Loucy (cell line): ENCODE measurements around the gene PPIF.
"Not testable (repeated sequence)": the region's sequence is repeated elsewhere in the genome, so short reads cannot be mapped to it uniquely, and the experiment has no call there.

Experiments
- H2AFZ ChIP-seq: fragments of 200-600 bp; sonication (generic); 2 replicates; pipeline ENCODE4 v1.6.0; 2016; ENCODE audit warnings: antibody characterized with exemption, mild to moderate bottlenecking, low read length, moderate library complexity
- H3F3A ChIP-seq: fragments of 200-600 bp; 2 replicates; pipeline ENCODE4 v1.6.0; 2016; ENCODE audit warnings: antibody characterized with exemption, low read depth, mild to moderate bottlenecking
- H3K27me3 ChIP-seq: fragments of 200-600 bp; sonication (generic); 2 replicates; pipeline ENCODE4 v1.6.1; 2014; ENCODE audit warnings: low read length, mild to moderate bottlenecking; ENCODE audit not compliant: insufficient read depth, poor library complexity, severe bottlenecking
- H3K36me3 ChIP-seq: fragments of 200-600 bp; sonication (generic); 2 replicates; pipeline ENCODE4 v1.6.1; 2016; ENCODE audit warnings: low read length; ENCODE audit not compliant: insufficient read depth
- H3K4me1 ChIP-seq: fragments of 200-600 bp; sonication (generic); 2 replicates; pipeline ENCODE4 v1.5.1; 2014; ENCODE audit warnings: low read length, mild to moderate bottlenecking; ENCODE audit not compliant: insufficient read depth, poor library complexity, severe bottlenecking
- H3K4me2 ChIP-seq: fragments of 200-600 bp; sonication (generic); 2 replicates; pipeline ENCODE4 v1.6.0; 2014; ENCODE audit warnings: antibody characterized with exemption, low read length, low read depth, mild to moderate bottlenecking; ENCODE audit not compliant: poor library complexity, severe bottlenecking
- H3K4me3 ChIP-seq: fragments of 200-600 bp; sonication (generic); 2 replicates; pipeline ENCODE4 v1.5.1; 2014; ENCODE audit warnings: low read length, mild to moderate bottlenecking, mixed read lengths; ENCODE audit not compliant: poor library complexity, severe bottlenecking
- H3K79me2 ChIP-seq: fragments of 200-600 bp; sonication (generic); 2 replicates; pipeline ENCODE4 v1.6.1; 2014; ENCODE audit warnings: low read length; ENCODE audit not compliant: insufficient read depth
- H3K9ac ChIP-seq: fragments of 200-600 bp; sonication (generic); 2 replicates; pipeline ENCODE4 v1.6.0; 2014; ENCODE audit warnings: mild to moderate bottlenecking, low read depth, low read length, moderate library complexity; ENCODE audit not compliant: poor library complexity, severe bottlenecking
- H3K9me2 ChIP-seq: fragments of 200-600 bp; sonication (generic); replicated peaks from 2 replicates; pipeline ENCODE4 v1.6.1; 2016; ENCODE audit warnings: low read depth, low read length, mixed read lengths
- H3K9me3 ChIP-seq: fragments of 200-600 bp; sonication (generic); 2 replicates; pipeline ENCODE4 v1.6.1; 2014; ENCODE audit warnings: mild to moderate bottlenecking, antibody characterized with exemption, low read length, low read depth; ENCODE audit not compliant: insufficient read depth
- H4K20me1 ChIP-seq: fragments of 200-600 bp; sonication (generic); 2 replicates; pipeline ENCODE4 v1.6.0; 2014; ENCODE audit warnings: antibody characterized with exemption, low read length, mild to moderate bottlenecking; ENCODE audit not compliant: insufficient read depth, poor library complexity, severe bottlenecking
- CTCF ChIP-seq: fragments of 200-600 bp; sonication (generic); conservative IDR thresholded peaks from 2 replicates; pipeline ENCODE4 v1.5.1; 2014; ENCODE audit warnings: mild to moderate bottlenecking, antibody characterized with exemption, low read length
- EZH2phosphoT487 ChIP-seq: fragments of 200-600 bp; IDR thresholded peaks from 2 replicates; pipeline ENCODE4 v1.6.1; 2018; ENCODE audit warnings: antibody characterized with exemption, mild to moderate bottlenecking, moderate library complexity, borderline replicate concordance

PPIF gene

GRCh38 chr10:79331226-79331625 lies 16.0 kb upstream of the PPIF start:
- H3K9ac ChIP-seq: no peak overlapping the region
- no peaks in the 10 kb centered on the region for H3F3A ChIP-seq
- no peaks in the 10 kb centered on the region for H3K27me3 ChIP-seq
- H3K79me2 ChIP-seq: no peaks in the 10 kb centered on the region
- no peaks in the 10 kb centered on the region for H4K20me1 ChIP-seq
- TF ChIP-seq EZH2phosphoT487 (no peak), CTCF (no peak)
- H3K9me2 ChIP-seq: no peaks in the 10 kb centered on the region
- no peaks in the 10 kb centered on the region for H3K36me3 ChIP-seq
- no peak overlapping the region for H2AFZ ChIP-seq
- H3K4me1 ChIP-seq: peaks cover 21% of the 10 kb centered on the region
- H3K4me3 ChIP-seq: no peak overlapping the region
- no peak overlapping the region for H3K4me2 ChIP-seq
- H3K9me3 ChIP-seq: no peaks in the 10 kb centered on the region

- TF ChIP-seq EZH2phosphoT487 (no peak), CTCF (no peak)
- H3K36me3 ChIP-seq: no peaks in the 10 kb centered on the region
- H2AFZ ChIP-seq: no peak overlapping the region
- H3F3A ChIP-seq: no peaks in the 10 kb centered on the region
- H3K4me2 ChIP-seq: no peak overlapping the region
- H3K9ac ChIP-seq: no peak overlapping the region
- H4K20me1 ChIP-seq: no peaks in the 10 kb centered on the region
- peaks cover 16% of the 10 kb centered on the region for H3K4me1 ChIP-seq
- no peaks in the 10 kb centered on the region for H3K9me3 ChIP-seq
- H3K4me3 ChIP-seq: no peak overlapping the region
- H3K9me2 ChIP-seq: no peaks in the 10 kb centered on the region
- no peaks in the 10 kb centered on the region for H3K79me2 ChIP-seq
- no peaks in the 10 kb centered on the region for H3K27me3 ChIP-seq
Observed at GRCh38 chr10:79331709-79332108, 15.6 kb upstream of the PPIF start.

- H2AFZ ChIP-seq, H3K4me3 ChIP-seq, H3K79me2 ChIP-seq, H3K4me2 ChIP-seq, H3K9ac ChIP-seq, H3K36me3 ChIP-seq, H3K9me2 ChIP-seq, H3K27me3 ChIP-seq, H3K4me1 ChIP-seq, H4K20me1 ChIP-seq, H3F3A ChIP-seq, H3K9me3 ChIP-seq: not testable (repeated sequence)
Observed at GRCh38 chr10:79332610-79333315, 14.5 kb upstream of the PPIF start.

GRCh38 chr10:79333513-79333912 lies 13.8 kb upstream of the PPIF start:
- Histone ChIP-seq H3K9ac (no peak overlapping the region), H3K9me3 (no peaks in the 10 kb centered on the region), H2AFZ (no peak overlapping the region), H3K9me2 (no peaks in the 10 kb centered on the region), H3K4me2 (no peak overlapping the region), H3K4me3 (no peak overlapping the region), H3K36me3 (no peaks in the 10 kb centered on the region), H4K20me1 (no peaks in the 10 kb centered on the region), H3K27me3 (no peaks in the 10 kb centered on the region), H3K4me1 (peaks cover 8% of the 10 kb centered on the region), H3K79me2 (no peaks in the 10 kb centered on the region), H3F3A (no peaks in the 10 kb centered on the region)
- TF ChIP-seq EZH2phosphoT487: no peak
- TF ChIP-seq CTCF: no peak
